GM19452 (cell line): ENCODE results near the gene ADAMTS17.
"Not testable (repeated sequence)": the region's sequence is repeated elsewhere in the genome, so short reads cannot be mapped to it uniquely, and the experiment has no call there.

Experiments used
- ATAC-seq: cut with Tn5 transposase; IDR thresholded peaks from one replicate; pipeline ENCODE4 v1.9.1; 2021; ENCODE audit not compliant: unreplicated experiment

Gene ADAMTS17

DNA sequence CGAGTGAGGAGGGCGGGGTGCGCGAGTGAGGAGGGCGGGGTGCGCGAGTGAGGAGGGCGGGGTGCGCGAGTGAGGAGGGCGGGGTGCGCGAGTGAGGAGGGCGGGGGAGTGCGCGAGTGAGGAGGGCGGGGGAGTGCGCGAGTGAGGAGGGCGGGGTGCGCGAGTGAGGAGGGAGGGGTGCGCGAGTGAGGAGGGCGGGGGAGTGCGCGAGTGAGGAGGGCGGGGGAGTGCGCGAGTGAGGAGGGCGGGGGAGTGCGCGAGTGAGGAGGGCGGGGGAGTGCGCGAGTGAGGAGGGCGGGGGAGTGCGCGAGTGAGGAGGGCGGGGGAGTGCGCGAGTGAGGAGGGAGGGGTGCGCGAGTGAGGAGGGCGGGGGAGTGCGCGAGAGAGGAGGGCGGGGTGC is 415.2 kb downstream of the ADAMTS17 start:
- ATAC-seq = not testable (repeated sequence)

DNA sequence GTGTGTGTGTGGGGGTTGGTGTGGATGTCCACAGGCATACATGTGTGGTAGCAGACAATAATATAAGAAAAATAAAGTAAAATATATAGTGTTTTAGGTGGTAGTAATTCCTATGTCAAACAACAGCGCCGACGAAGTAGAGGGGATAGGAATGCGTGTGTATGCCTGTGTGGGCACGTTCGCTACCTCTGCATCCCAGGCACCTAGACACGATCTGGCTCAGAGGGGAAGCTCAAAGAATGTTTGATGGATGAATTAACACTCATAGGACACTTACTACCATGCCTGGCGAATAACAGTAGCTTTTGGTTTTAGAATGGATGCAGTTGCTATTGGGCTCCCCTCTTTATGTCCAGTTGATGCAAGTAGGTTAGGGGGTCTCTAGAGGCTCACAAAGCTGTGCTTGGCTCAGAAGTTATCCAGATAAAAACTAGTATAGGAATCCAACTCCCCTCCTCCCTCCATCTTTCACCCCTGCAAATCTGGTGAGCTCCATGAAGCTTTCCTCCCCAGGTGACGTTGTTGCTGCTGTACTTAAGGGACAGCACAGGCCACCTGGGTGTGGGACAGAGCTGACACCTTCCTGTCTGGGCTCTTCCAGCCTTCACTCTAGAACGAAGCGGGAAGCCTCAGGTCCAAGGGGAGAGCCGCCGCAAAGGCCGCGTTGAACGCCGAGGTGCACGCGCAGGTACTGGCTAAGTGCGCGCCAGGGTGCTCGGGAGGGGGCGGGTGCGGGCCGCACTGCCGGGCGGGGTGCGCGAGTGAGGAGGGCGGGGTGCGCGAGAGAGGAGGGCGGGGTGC is 415.9 kb downstream of the ADAMTS17 start:
- ATAC-seq = no peak

- ATAC-seq = no peak
Observed at GRCh38 chr15:99923711-99924110, 418.1 kb downstream of the ADAMTS17 start.
